Vagina (tissue), 2 donors: ENCODE data around the gene VILL. TPM values are rescaled to one million over a fixed set of nuclear protein-coding genes. Genes with fewer than 3 reads are reported as not detected.

Experiments
- DNase-seq, 2 donors: peaks; one replicate each; pipeline ENCODE4 v3.0.0-alpha.2; 2017; ENCODE audit errors: extremely low spot score in 2 of 2
- H3K27ac ChIP-seq: fragments of 200-600 bp; sonication (generic); one replicate; pipeline ENCODE4 v1.5.1; 2019
- H3K27me3 ChIP-seq: fragments of 200-600 bp; sonication (generic); one replicate; pipeline ENCODE4 v1.5.1; 2019
- H3K36me3 ChIP-seq, 2 donors: fragments of 200-600 bp; sonication (generic); one replicate each; pipeline ENCODE4 v1.5.1; 2017 to 2019
- H3K4me1 ChIP-seq: fragments of 200-600 bp; sonication (generic); one replicate; pipeline ENCODE4 v1.5.1; 2019
- H3K4me3 ChIP-seq, 2 donors: fragments of 200-600 bp; sonication (generic); 1 replicate in 1 of 2; 2 replicates in 1 of 2; pipeline ENCODE4 v1.5.1; 2016 to 2019
- H3K9me3 ChIP-seq: fragments of 200-600 bp; sonication (generic); one replicate; pipeline ENCODE4 v1.5.1; 2019
- CTCF ChIP-seq, 3 experiments: fragments of 450-650 bp in 2 of 3; fragments of 200-600 bp in 1 of 3; sonication (generic) in 1 of 3; IDR thresholded peaks; one replicate each; pipeline ENCODE4 v1.5.1; 2017 to 2019; ENCODE audit warnings: antibody characterized with exemption in 3 of 3, mild to moderate bottlenecking in 2 of 3, moderate library complexity in 2 of 3
- POLR2A ChIP-seq, 2 donors: fragments of 450-650 bp; IDR thresholded peaks; one replicate each; pipeline ENCODE4 v1.6.1; 2017; ENCODE audit warnings: antibody characterized with exemption in 2 of 2, mild to moderate bottlenecking in 2 of 2, moderate library complexity in 2 of 2
- POLR2AphosphoS5 ChIP-seq, 2 donors: sonication (generic); formaldehyde crosslinking; IDR thresholded peaks; one replicate each; pipeline ENCODE4 v1.9.0; 2017; ENCODE audit warnings: antibody characterized with exemption in 2 of 2, mild to moderate bottlenecking in 2 of 2, low read depth in 1 of 2; ENCODE audit not compliant: insufficient read depth in 1 of 2
- intact Hi-C: fragments of 100-400 bp; cut with DNase I; formaldehyde crosslinking; loops from one replicate; pipeline ENCODE4 v1.15.1; 2023
- total RNA-seq: library from RNA; depleted of rRNA; stranded (reverse); fragments of >200 nt; gene quantifications from one replicate; pipeline ENCODE4 v1.2.3, GENCODE V29; 2016

VILL gene
- total RNA-seq, 1 donor from 2014 or later, result 7.9 TPM

- Histone ChIP-seq H3K9me3 (no peaks in the 10 kb centered on the region), H3K4me3 (no peak overlapping the region), H3K36me3 (peaks cover 0 to 47% of the 10 kb centered on the region in 2 donors), H3K27ac (no peak overlapping the region), H3K27me3 (no peaks in the 10 kb centered on the region), H3K4me1 (no peaks in the 10 kb centered on the region)
- DNase-seq, result no peak
- intact Hi-C loops, result no loop called here
- TF ChIP-seq POLR2A (IDR thresholded peaks at IDR 0.05), result no peak
- TF ChIP-seq POLR2AphosphoS5 (IDR thresholded peaks at IDR 0.05; ENCODE audit: insufficient read depth in 1 of 2, low read depth in 1 of 2), result no peak
- no peak for TF ChIP-seq CTCF (IDR thresholded peaks at IDR 0.05)
Observed at GRCh38 chr3:38016847-38017444, 26.4 kb downstream of the VILL start.

DNA sequence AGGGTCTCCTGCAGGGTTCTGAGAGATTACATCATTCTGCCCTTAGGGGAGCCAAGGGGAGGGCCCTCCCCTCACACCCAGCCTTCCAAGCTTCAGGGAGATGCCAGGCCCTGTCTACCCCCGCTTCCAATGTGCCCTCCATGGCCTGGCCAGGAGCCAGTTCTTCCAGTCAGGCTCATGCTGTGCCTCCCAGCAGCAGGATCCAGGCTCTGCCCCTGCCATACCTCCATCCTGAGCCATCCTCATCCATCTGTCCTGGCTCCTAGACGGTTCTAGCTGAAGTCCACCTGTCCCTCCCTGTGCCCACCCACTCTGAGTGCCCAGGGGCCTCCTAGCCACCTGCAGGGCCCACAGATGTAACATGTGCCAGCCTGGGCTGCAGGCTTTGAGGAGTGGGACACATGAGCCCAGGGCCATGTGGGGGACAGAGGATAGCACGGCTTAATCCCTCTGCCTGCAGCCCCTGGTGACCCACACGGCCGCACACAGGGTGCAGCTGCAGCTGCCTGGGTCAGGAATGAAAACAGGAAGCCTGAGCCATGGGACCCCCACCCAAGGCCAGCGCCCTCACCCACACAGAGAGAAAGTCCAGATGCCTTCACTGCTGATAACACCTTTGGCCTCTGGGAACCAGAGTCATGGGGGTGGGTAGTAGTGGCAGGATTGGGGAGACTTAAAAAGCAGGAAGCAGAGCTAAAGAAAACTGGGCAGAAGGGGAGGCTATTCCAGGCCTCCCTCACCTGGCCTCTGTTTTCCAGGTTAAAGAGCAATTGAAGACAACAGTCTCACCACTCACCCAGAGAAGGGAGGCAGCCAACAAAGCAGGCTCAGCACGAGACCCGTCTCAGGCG lies 27.1 kb downstream of the VILL start:
- no peak for DNase-seq
- H3K36me3 ChIP-seq, result peaks cover 0 to 47% of the 10 kb centered on the region in 2 donors
- H3K27me3 ChIP-seq, result no peaks in the 10 kb centered on the region
- H3K4me3 ChIP-seq, result no peak overlapping the region
- no peak overlapping the region for H3K27ac ChIP-seq
- TF ChIP-seq CTCF (IDR thresholded peaks at IDR 0.05), result no peak
- TF ChIP-seq POLR2AphosphoS5 (IDR thresholded peaks at IDR 0.05; ENCODE audit: insufficient read depth in 1 of 2, low read depth in 1 of 2), result no peak
- no peak for TF ChIP-seq POLR2A (IDR thresholded peaks at IDR 0.05)
- H3K4me1 ChIP-seq, result peaks cover 5% of the 10 kb centered on the region
- H3K9me3 ChIP-seq, result no peaks in the 10 kb centered on the region
- intact Hi-C loops, result no loop called here

- Histone ChIP-seq H3K9me3 (no peaks in the 10 kb centered on the region), H3K27ac (no peak overlapping the region), H3K4me1 (peaks cover 14% of the 10 kb centered on the region), H3K27me3 (no peaks in the 10 kb centered on the region), H3K36me3 (peaks cover 0 to 44% of the 10 kb centered on the region in 2 donors), H3K4me3 (no peak overlapping the region)
- DNase-seq, result no peak
- TF ChIP-seq POLR2A (IDR thresholded peaks at IDR 0.05) (no peak), CTCF (IDR thresholded peaks at IDR 0.05) (no peak), POLR2AphosphoS5 (IDR thresholded peaks at IDR 0.05; ENCODE audit: insufficient read depth in 1 of 2, low read depth in 1 of 2) (no peak)
- intact Hi-C loops, result no loop called here
Observed at GRCh38 chr3:38018296-38019266, 28.0 kb downstream of the VILL start.

DNA sequence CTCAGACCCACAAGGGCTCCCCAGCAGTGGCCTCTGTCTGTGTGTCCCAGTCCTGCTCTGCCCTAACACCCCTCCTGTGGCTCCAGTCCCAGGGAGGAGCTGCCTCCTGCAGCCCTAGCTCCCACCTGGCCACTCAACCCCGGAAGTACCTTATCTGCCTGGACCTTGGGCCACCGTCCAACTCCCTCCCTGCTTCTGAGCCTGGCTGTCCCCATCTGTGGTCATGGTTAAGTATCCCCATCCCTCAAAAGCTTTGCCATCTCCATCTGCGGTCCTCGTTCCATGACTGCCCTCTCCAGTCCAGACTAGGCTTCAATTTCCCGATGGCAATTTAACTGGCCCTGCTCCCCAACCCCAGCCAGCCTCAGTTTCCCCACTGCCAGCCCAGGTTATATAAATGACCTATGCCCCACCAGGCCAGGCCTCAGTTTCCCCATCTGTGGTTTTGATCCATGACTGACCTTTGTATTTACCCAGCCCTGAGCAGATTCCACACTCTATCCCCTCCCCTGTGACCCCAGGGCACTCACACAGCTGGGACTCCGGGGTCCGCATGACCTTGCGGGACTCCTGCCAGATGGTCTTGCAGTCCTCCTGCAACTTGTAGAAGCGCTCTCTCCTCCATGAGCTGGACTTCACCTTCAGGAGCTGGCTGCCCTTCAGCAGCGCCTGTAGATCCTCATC lies 29.2 kb downstream of the VILL start:
- H3K36me3 ChIP-seq, result peaks cover 0 to 37% of the 10 kb centered on the region in 2 donors
- TF ChIP-seq CTCF (IDR thresholded peaks at IDR 0.05) (no peak), POLR2AphosphoS5 (IDR thresholded peaks at IDR 0.05; ENCODE audit: insufficient read depth in 1 of 2, low read depth in 1 of 2) (no peak), POLR2A (IDR thresholded peaks at IDR 0.05) (no peak)
- no peaks in the 10 kb centered on the region for H3K9me3 ChIP-seq
- H3K27ac ChIP-seq, result no peak overlapping the region
- DNase-seq, result no peak
- no peaks in the 10 kb centered on the region for H3K27me3 ChIP-seq
- intact Hi-C loops, result no loop called here
- peaks cover 19% of the 10 kb centered on the region for H3K4me1 ChIP-seq
- H3K4me3 ChIP-seq, result no peak overlapping the region
